ENCODE data around the gene UPP2.

Gene UPP2

GRCh38 chr2:158061763-158062162 lies 39.9 kb upstream of the UPP2 start:
- no peaks in the 10 kb centered on the region for H3K36me3 Mint-ChIP-seq (ENCODE audit: low read depth)
- no peaks in the 10 kb centered on the region for H3K27me3 Mint-ChIP-seq (ENCODE audit: low read depth, poor library complexity)
- no peak overlapping the region for H3K27ac Mint-ChIP-seq
- DNase-seq = no peak
- H3K4me3 Mint-ChIP-seq = no peak overlapping the region
- peaks cover 16% of the 10 kb centered on the region for H3K9me3 Mint-ChIP-seq
- no peak for TF ChIP-seq CTCF (IDR thresholded peaks at IDR 0.05)
- peaks cover 4% of the 10 kb centered on the region for H3K4me1 Mint-ChIP-seq

GRCh38 chr2:158066046-158066713 lies 35.5 kb upstream of the UPP2 start:
- no peak for DNase-seq
- Mint-ChIP-seq H3K27ac (no peak overlapping the region), H3K9me3 (peaks cover 16% of the 10 kb centered on the region), H3K36me3 (ENCODE audit: low read depth) (no peaks in the 10 kb centered on the region), H3K4me1 (no peaks in the 10 kb centered on the region), H3K27me3 (ENCODE audit: low read depth, poor library complexity) (peaks cover 3% of the 10 kb centered on the region), H3K4me3 (no peak overlapping the region)
- TF ChIP-seq CTCF (IDR thresholded peaks at IDR 0.05) = no peak

- H3K4me1 Mint-ChIP-seq = no peaks in the 10 kb centered on the region
- H3K36me3 Mint-ChIP-seq (ENCODE audit: low read depth) = no peaks in the 10 kb centered on the region
- H3K9me3 Mint-ChIP-seq = peaks cover 3% of the 10 kb centered on the region
- no peak overlapping the region for H3K27ac Mint-ChIP-seq
- peaks cover 3% of the 10 kb centered on the region for H3K27me3 Mint-ChIP-seq (ENCODE audit: low read depth, poor library complexity)
- TF ChIP-seq CTCF (IDR thresholded peaks at IDR 0.05) = no peak
- DNase-seq = no peak
- no peak overlapping the region for H3K4me3 Mint-ChIP-seq
These were observed 30.7 kb upstream of the UPP2 start for GRCh38 chr2:158071018-158071417.

DNA sequence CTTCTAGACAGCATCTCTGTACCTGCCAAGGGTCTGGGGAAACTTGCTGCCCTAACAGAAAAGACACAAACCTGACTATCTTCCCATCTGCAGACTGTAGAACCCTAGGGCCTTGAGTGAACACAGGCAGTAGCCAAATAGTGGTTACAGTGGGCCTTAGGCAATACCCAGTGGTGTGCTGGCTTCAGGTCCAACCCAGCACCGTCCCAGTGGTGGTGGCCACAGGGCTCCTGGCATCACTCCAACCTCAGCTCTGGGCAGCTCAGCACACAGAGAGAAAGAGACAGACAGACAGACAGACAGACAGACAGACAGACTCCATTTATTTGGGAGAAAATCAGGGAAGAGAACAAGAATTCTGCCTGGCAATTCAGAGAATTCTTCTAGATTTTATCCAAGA lies 29.3 kb upstream of the UPP2 start:
- no peak for TF ChIP-seq CTCF (IDR thresholded peaks at IDR 0.05)
- peaks cover 7% of the 10 kb centered on the region for H3K36me3 Mint-ChIP-seq (ENCODE audit: low read depth)
- H3K9me3 Mint-ChIP-seq = peaks cover 14% of the 10 kb centered on the region
- DNase-seq = no peak
- no peaks in the 10 kb centered on the region for H3K4me1 Mint-ChIP-seq
- no peak overlapping the region for H3K4me3 Mint-ChIP-seq
- H3K27ac Mint-ChIP-seq = no peak overlapping the region
- peaks cover 3% of the 10 kb centered on the region for H3K27me3 Mint-ChIP-seq (ENCODE audit: low read depth, poor library complexity)

GRCh38 chr2:158079672-158080071 lies 22.0 kb upstream of the UPP2 start:
- Mint-ChIP-seq H3K36me3 (ENCODE audit: low read depth) (peaks cover 8% of the 10 kb centered on the region), H3K4me3 (no peak overlapping the region), H3K4me1 (no peaks in the 10 kb centered on the region), H3K27ac (no peak overlapping the region), H3K9me3 (peaks cover 33% of the 10 kb centered on the region), H3K27me3 (ENCODE audit: low read depth, poor library complexity) (peaks cover 4% of the 10 kb centered on the region)
- TF ChIP-seq CTCF (IDR thresholded peaks at IDR 0.05) = no peak
- no peak for DNase-seq

DNA sequence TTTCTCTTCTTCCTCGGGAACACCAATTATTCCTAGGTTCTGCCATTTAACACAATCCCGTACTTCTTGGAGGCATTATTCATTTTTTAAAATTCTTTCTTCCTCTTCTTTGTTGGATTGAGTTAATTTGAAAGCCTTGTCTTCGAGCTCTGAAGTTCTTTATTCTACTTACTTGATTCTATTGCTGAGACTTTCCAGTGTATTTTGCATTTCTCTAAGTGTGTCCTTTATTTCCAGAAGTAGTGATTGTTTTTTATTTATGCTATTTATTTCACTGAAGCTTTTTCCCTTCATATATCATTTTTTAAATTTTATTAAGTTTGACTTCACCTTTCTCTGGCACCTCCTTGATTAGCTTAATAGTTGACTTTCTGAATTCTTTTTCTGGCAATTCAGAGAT lies 13.6 kb upstream of the UPP2 start:
- Mint-ChIP-seq H3K4me1 (no peaks in the 10 kb centered on the region), H3K9me3 (peaks cover 49% of the 10 kb centered on the region), H3K4me3 (no peak overlapping the region), H3K36me3 (ENCODE audit: low read depth) (peaks cover 12% of the 10 kb centered on the region), H3K27me3 (ENCODE audit: low read depth, poor library complexity) (no peaks in the 10 kb centered on the region), H3K27ac (no peak overlapping the region)
- no peak for DNase-seq
- TF ChIP-seq CTCF (IDR thresholded peaks at IDR 0.05) = no peak

Data from nephron progenitor cell (in vitro differentiated cells).